Fibroblast of pulmonary artery (primary cell): ENCODE results near the gene CD81.
"Not testable (repeated sequence)": the region's sequence is repeated elsewhere in the genome, so short reads cannot be mapped to it uniquely, and the experiment has no call there.

Experiments
- DNase-seq: peaks from one replicate; pipeline ENCODE4 v3.0.0-alpha.2; 2010; ENCODE audit warnings: low read depth
- H3K4me3 ChIP-seq: replicated peaks from 2 replicates; pipeline ENCODE4 v1.5.1; 2011; ENCODE audit warnings: low read depth, mild to moderate bottlenecking, control low read depth, low read length, moderate library complexity
- CTCF ChIP-seq: IDR thresholded peaks from 2 replicates; pipeline ENCODE4 v1.5.1; 2011; ENCODE audit warnings: mild to moderate bottlenecking, control low read depth, low read length, inconsistent platforms; ENCODE audit errors: missing control alignments

Gene CD81

GRCh38 chr11:2359557-2359956 is 17.6 kb upstream of the CD81 start:
- DNase-seq: no peak
- no peak overlapping the region for H3K4me3 ChIP-seq
- no peak for TF ChIP-seq CTCF

DNA sequence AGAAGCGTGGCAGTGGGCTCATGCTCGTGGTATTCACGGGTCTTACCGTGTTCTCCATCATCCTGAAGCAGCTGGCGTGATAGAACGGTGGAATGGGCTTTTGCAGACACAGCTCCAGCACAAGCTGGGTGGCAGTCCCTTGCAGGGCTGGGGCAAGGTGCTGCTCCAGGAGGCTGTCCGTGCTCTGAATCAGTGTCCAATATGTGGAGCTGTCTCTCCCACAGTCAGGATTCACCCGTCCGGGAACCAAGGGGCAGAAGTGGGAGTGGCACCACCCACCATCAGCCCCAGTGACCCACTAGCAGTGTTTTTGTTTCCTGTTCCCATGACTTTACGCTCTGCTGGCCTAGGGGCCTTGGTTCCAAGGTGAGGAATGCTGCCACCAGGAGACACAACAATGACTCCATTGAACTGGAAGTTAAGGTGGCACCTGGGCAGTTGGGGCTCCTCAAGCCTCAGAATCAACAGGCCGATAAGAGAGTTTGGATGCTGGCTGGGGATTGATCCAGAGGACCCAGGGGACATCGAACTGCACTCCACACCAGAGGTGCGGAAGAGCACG is 16.9 kb upstream of the CD81 start:
- no peak for DNase-seq
- no peak overlapping the region for H3K4me3 ChIP-seq
- no peak for TF ChIP-seq CTCF

DNA sequence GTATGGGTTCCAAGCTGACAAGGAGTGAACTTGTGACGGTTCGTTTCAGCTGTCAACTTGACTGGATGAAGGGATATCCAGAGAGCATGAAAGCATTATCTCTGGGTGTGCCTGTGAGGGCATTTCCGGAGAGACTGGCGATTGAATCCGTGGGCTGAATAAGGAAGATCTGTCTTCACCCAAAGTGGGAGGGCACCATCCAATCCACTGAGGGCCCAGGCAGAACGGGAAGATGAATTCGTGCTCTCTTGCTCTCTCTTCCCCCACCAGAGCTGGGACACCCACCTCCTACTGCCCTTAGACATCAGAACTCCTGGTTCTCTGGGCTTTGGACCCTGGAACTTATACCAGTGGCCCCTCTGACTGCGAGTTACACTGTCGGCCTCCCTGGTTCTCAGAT is 15.5 kb upstream of the CD81 start:
- DNase-seq: no peak
- no peak overlapping the region for H3K4me3 ChIP-seq
- TF ChIP-seq CTCF: no peak

DNA sequence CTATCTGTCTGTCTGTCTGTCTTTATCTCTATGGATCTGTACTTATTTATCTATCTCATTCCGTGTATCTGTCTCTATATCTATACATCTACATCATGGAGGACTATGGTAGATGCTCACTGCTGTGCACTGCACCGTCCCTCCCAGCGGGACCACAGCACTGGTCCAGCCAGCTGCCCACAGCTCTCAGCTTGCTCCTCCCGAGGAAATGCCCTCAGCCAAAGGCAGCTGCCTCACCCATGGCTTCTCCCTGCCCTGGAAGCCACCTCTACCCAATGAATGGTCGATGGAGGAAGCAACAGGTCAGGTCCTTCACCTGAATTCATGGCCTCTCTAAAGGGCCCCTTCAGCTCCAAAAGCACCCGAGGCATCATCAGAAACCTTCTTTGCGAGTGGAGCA is 14.7 kb upstream of the CD81 start:
- DNase-seq: no peak
- no peak overlapping the region for H3K4me3 ChIP-seq
- TF ChIP-seq CTCF: no peak

- DNase-seq: no peak
- no peak overlapping the region for H3K4me3 ChIP-seq
- no peak for TF ChIP-seq CTCF
Measured at GRCh38 chr11:2363130-2363529, 14.0 kb upstream of the CD81 start.

DNA sequence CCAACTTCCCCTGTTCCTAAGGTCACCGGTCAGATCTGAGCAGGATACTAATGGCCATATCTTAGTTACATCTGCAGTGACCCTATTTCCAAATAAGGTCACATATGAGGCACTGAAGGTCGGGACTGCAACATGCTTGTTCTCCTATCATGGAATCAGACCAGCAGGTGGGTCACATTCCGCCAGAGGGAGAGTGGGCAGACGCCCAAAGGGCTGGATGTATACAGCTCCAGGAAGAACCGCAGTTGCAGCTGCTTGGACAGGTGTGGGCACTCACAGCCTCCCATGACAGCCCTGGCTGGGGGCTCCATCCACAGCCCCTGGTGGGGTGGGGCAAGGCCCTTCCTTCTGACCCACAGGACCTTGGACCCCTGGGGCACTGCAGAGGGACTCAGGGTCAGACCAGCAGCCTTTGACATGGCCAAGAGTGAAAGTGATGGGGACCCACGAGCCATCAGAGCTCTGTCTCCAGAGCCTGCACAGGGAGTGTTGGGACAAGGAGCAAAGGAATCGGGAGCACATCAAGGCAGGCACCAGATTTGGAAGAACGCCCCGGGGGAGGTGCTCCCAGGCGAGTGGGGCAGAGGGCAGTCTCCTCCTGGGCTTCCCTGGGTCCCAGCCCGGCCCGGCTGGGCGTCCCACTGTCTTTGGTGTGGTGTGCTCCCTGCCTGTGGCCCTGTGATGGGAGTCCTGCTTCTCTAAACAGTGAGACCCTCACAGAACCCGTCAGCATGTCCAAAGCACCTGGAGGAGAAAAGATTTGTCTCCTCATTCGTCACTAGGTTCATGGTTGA is 13.3 kb upstream of the CD81 start:
- no peak for DNase-seq
- H3K4me3 ChIP-seq: no peak overlapping the region
- no peak for TF ChIP-seq CTCF

DNA sequence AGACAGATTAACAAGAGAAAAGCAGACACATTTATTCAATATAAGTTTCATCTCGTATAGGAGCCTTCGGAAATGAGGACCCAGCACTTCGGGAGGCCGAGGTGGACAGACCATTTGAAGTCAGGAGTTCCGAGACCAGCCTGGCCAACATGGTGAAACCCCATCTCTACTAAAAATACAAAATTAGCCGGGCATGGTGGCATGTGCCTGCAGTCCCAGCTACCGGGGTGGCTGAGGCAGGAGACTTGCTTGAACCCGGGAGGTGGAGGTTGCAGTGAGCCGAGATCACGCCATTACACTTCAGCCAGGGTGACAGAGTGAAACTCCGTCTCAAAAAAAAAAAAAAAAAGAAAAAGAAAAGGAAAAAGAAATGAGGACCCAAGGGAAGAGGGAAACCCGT is 12.7 kb upstream of the CD81 start:
- DNase-seq, H3K4me3 ChIP-seq: not testable (repeated sequence)
